SW 1271 (cell line): ENCODE results near the gene TRIOBP.

Experiments
- DNase-seq, 2 experiments: peaks; one replicate each; lab custom pipeline; 2025; lab: John Stamatoyannopoulos, UW

The TRIOBP gene

DNA sequence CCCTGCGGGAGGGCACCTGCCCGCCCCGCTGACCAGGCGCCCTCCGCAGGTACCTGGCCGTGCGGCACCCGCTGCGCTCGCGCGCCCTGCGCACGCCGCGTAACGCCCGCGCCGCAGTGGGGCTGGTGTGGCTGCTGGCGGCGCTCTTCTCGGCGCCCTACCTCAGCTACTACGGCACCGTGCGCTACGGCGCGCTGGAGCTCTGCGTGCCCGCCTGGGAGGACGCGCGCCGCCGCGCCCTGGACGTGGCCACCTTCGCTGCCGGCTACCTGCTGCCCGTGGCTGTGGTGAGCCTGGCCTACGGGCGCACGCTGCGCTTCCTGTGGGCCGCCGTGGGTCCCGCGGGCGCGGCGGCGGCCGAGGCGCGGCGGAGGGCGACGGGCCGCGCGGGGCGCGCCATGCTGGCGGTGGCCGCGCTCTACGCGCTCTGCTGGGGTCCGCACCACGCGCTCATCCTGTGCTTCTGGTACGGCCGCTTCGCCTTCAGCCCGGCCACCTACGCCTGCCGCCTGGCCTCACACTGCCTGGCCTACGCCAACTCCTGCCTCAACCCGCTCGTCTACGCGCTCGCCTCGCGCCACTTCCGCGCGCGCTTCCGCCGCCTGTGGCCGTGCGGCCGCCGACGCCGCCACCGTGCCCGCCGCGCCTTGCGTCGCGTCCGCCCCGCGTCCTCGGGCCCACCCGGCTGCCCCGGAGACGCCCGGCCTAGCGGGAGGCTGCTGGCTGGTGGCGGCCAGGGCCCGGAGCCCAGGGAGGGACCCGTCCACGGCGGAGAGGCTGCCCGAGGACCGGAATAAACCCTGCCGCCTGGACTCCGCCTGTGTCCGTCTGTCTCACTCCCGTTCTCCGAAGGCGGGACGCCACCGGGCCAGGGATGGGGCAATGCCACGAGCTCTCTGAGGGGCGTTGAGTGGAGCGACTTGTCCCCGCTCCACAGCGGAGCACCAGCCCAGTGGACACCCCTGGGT is 128.1 kb downstream of the TRIOBP start:
- DNase-seq: peak in 1 of 2 experiments; percentile 15
